GM12875 (cell line): ENCODE results near the gene EPHB2.

Experiments
- H3K4me3 ChIP-seq: one replicate; pipeline ENCODE4 v1.5.1; 2011; ENCODE audit warnings: low read depth, low read length, control low read depth
- CTCF ChIP-seq: IDR thresholded peaks from 2 replicates; pipeline ENCODE4 v1.5.1; 2011; ENCODE audit warnings: low read depth, mild to moderate bottlenecking, control low read depth, inconsistent platforms, low read length, moderate library complexity, borderline replicate concordance; ENCODE audit not compliant: insufficient read depth

EPHB2 gene

GRCh38 chr1:22959545-22960360 is 249.1 kb downstream of the EPHB2 start:
- TF ChIP-seq CTCF = no peak

GRCh38 chr1:22962558-22962957 is 251.9 kb downstream of the EPHB2 start:
- no peak for TF ChIP-seq CTCF
- H3K4me3 ChIP-seq = no peak overlapping the region

More at GRCh38 chr1:22959545-22960360, 249.1 kb downstream of the EPHB2 start:
- no peak overlapping the region for H3K4me3 ChIP-seq

- H3K4me3 ChIP-seq = no peak overlapping the region
Observed at GRCh38 chr1:22963044-22963677, 252.5 kb downstream of the EPHB2 start.

GRCh38 chr1:22966309-22966708 is 255.7 kb downstream of the EPHB2 start:
- H3K4me3 ChIP-seq = no peak overlapping the region
- no peak for TF ChIP-seq CTCF

More at GRCh38 chr1:22963044-22963677, 252.5 kb downstream of the EPHB2 start:
- TF ChIP-seq CTCF = no peak

GRCh38 chr1:22967833-22968232 is 257.2 kb downstream of the EPHB2 start:
- no peak overlapping the region for H3K4me3 ChIP-seq
- no peak for TF ChIP-seq CTCF

- H3K4me3 ChIP-seq = no peak overlapping the region
- TF ChIP-seq CTCF = no peak
Observed at GRCh38 chr1:22969304-22969709, 258.7 kb downstream of the EPHB2 start.

GRCh38 chr1:22970096-22970495 is 259.5 kb downstream of the EPHB2 start:
- no peak overlapping the region for H3K4me3 ChIP-seq
- no peak for TF ChIP-seq CTCF
